ENCODE measurements around the gene STXBP1. TPM values are rescaled to one million over a fixed set of nuclear protein-coding genes. Genes with fewer than 3 reads are reported as not detected.
"Not testable (repeated sequence)": the region's sequence is repeated elsewhere in the genome, so short reads cannot be mapped to it uniquely, and the experiment has no call there.

The STXBP1 gene
- total and polyA plus RNA-seq, 2 donors (not counting 3 experiments of a cell fraction or from before 2014, with no cell fraction given): 18.8 to 51.3 TPM

DNA sequence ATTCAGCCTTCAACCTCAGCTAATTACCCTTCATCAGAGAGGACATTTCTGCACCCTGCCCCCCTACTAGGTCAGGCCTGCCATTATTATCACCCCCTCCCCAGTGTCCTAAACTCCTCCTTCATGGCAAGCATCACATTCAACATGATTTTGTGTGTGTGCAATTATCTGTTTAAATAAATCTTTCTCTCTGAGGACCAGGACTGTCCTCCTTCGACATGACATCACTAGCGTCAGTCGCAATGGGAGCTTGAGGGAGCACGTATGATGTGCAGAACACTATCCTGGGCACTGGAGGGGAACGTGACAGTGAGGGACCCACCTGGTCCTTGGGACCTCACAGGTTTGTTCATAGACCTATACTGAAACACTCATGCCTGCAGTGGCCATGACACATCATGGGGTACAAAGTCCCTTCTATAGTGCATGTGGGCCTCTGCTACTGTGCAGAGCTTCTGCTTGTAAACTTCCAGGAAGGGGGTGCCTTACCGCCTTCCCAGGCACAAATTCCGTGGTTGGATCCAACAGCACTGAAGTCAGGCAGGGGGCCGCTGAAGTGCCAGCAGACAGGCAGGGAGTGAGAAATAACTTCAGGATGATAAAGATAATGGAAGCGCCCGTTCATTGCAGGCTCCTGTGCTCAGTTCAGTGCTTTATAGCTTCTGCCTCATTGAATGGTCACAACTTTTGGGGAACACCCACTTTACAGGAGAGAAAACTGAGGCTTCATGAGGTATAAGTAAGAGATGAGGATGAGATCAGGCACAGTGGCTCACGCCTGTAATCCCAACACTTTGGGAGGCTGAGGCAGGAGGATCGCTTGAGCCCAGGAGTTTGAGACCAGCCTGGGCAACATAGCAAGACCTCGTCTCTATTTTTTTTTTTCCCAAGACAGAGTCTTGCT, 36.0 kb upstream of the STXBP1 start:
- H4K20me1 ChIP-seq (replicated peaks; ENCODE audit: control insufficient read depth, extremely low read depth, insufficient read depth, low read length): no peaks in the 10 kb centered on the region
- H3K36me3 ChIP-seq (ENCODE audit: control insufficient read depth in 2 of 2, extremely low read depth in 1 of 2, insufficient read depth in 2 of 2, low read length in 2 of 2): no peaks in the 10 kb centered on the region
- DNase-seq (ENCODE audit: low read depth, low spot score) (no peak), FAIRE-seq (no peak)
- BruUV-seq (replicated peaks): no TSS peak
- no peak overlapping the region for H3K27ac ChIP-seq (ENCODE audit: insufficient read depth, low read depth, low read length)
- peaks cover 4% of the 10 kb centered on the region for H3K79me2 ChIP-seq (ENCODE audit: control insufficient read depth, insufficient read depth, low read length)
- H3K9ac ChIP-seq (replicated peaks; ENCODE audit: extremely low read depth, insufficient read depth, low read length): no peak overlapping the region
- no peaks in the 10 kb centered on the region for H3K27me3 ChIP-seq (ENCODE audit: control insufficient read depth in 2 of 2, insufficient read depth in 2 of 2, low read length in 2 of 2)
- no peak overlapping the region for H3K4me3 ChIP-seq (replicated peaks in 1 of 3; ENCODE audit: insufficient read depth in 1 of 3, low read depth in 1 of 3, low read length in 3 of 3)
- intact Hi-C loops (cut with micrococcal nuclease) (no loop called here), dilution Hi-C loops (cut with MboI; ENCODE audit: extremely low pct_ligation_motif_present, low sequenced_read_pairs) (no loop called here)
- H3K4me1 ChIP-seq (ENCODE audit: control insufficient read depth, extremely low read depth, insufficient read depth, low read length): peaks cover 33% of the 10 kb centered on the region
- H3K4me2 ChIP-seq (ENCODE audit: insufficient read depth, low read length): no peak overlapping the region
- TF ChIP-seq EZH2 (IDR thresholded peaks at IDR 0.05; ENCODE audit: borderline replicate concordance, low read depth, low read length, severe bottlenecking) (no peak), GATA2 (IDR thresholded peaks at IDR 0.05; ENCODE audit: insufficient read depth, insufficient read length, low read depth, low read length) (no peak), POLR2AphosphoS5 (IDR thresholded peaks at IDR 0.05; ENCODE audit: insufficient read depth, low read depth, low read length) (no peak), POLR2A (IDR thresholded peaks at IDR 0.05; ENCODE audit: low read depth, low read length) (no peak), FOS (IDR thresholded peaks at IDR 0.05; ENCODE audit: borderline replicate concordance, insufficient read depth, low read length) (no peak), JUN (IDR thresholded peaks at IDR 0.05; ENCODE audit: borderline replicate concordance, insufficient read depth, insufficient read length, low read depth) (no peak), MYC (IDR thresholded peaks at IDR 0.05; ENCODE audit: low read depth, low read length) (no peak)
- TF ChIP-seq, protein P1, sequence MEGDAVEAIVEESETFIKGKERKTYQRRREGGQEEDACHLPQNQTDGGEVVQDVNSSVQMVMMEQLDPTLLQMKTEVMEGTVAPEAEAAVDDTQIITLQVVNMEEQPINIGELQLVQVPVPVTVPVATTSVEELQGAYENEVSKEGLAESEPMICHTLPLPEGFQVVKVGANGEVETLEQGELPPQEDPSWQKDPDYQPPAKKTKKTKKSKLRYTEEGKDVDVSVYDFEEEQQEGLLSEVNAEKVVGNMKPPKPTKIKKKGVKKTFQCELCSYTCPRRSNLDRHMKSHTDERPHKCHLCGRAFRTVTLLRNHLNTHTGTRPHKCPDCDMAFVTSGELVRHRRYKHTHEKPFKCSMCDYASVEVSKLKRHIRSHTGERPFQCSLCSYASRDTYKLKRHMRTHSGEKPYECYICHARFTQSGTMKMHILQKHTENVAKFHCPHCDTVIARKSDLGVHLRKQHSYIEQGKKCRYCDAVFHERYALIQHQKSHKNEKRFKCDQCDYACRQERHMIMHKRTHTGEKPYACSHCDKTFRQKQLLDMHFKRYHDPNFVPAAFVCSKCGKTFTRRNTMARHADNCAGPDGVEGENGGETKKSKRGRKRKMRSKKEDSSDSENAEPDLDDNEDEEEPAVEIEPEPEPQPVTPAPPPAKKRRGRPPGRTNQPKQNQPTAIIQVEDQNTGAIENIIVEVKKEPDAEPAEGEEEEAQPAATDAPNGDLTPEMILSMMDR (IDR thresholded peaks at IDR 0.05; ENCODE audit: extremely low read depth in 1 of 2, insufficient read depth in 1 of 2, low read depth in 1 of 2, low read length in 2 of 2): no peak
- TF ChIP-seq, protein P2, sequence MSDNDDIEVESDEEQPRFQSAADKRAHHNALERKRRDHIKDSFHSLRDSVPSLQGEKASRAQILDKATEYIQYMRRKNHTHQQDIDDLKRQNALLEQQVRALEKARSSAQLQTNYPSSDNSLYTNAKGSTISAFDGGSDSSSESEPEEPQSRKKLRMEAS (IDR thresholded peaks at IDR 0.05; ENCODE audit: insufficient read depth, insufficient read length): no peak
- no peaks in the 10 kb centered on the region for H3K9me3 ChIP-seq (replicated peaks; ENCODE audit: control insufficient read depth, insufficient read depth, low read length)
- H2AFZ ChIP-seq (ENCODE audit: low read depth, low read length): no peak overlapping the region
- ChIA-PET CTCF (no interaction called here), POLR2A (no interaction called here)
- H3K9me1 ChIP-seq (replicated peaks; ENCODE audit: control insufficient read depth, extremely low read depth, insufficient read depth, low read length): no peaks in the 10 kb centered on the region

DNA sequence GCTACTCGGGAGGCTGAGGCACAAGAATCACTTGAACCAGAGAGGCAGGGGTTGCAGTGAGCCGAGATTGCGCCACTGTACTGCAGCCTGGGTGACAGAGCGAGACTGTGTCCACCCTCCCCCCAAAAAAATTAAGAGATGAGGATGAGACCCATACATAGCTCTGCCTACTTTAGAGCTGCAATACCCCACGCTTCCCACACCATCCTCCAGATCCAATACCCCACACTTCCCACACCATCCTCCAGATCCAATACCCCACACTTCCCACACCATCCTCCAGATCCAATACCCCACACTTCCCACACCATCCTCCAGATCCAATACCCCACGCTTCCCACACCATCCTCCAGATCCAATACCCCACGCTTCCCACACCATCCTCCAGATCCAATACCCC, 34.9 kb upstream of the STXBP1 start:
- dilution Hi-C loops (cut with MboI; ENCODE audit: extremely low pct_ligation_motif_present, low sequenced_read_pairs); POLR2A ChIA-PET; H3K27ac ChIP-seq (ENCODE audit: insufficient read depth, low read depth, low read length); H3K4me2 ChIP-seq (ENCODE audit: insufficient read depth, low read length); H3K9ac ChIP-seq (replicated peaks; ENCODE audit: extremely low read depth, insufficient read depth, low read length); H3K79me2 ChIP-seq (ENCODE audit: control insufficient read depth, insufficient read depth, low read length); H3K9me3 ChIP-seq (replicated peaks; ENCODE audit: control insufficient read depth, insufficient read depth, low read length); intact Hi-C loops (cut with micrococcal nuclease); H3K36me3 ChIP-seq (ENCODE audit: control insufficient read depth in 2 of 2, extremely low read depth in 1 of 2, insufficient read depth in 2 of 2, low read length in 2 of 2); H3K4me3 ChIP-seq (replicated peaks in 1 of 3; ENCODE audit: insufficient read depth in 1 of 3, low read depth in 1 of 3, low read length in 3 of 3); H3K9me1 ChIP-seq (replicated peaks; ENCODE audit: control insufficient read depth, extremely low read depth, insufficient read depth, low read length); H3K27me3 ChIP-seq (ENCODE audit: control insufficient read depth in 2 of 2, insufficient read depth in 2 of 2, low read length in 2 of 2); DNase-seq (ENCODE audit: low read depth, low spot score); CTCF ChIA-PET; H4K20me1 ChIP-seq (replicated peaks; ENCODE audit: control insufficient read depth, extremely low read depth, insufficient read depth, low read length); BruUV-seq (replicated peaks); H2AFZ ChIP-seq (ENCODE audit: low read depth, low read length); FAIRE-seq: not testable (repeated sequence)
- peaks cover 33% of the 10 kb centered on the region for H3K4me1 ChIP-seq (ENCODE audit: control insufficient read depth, extremely low read depth, insufficient read depth, low read length)

All from endothelial cell of umbilical vein (primary cell).